ENCODE measurements around the gene ANKRD63. TPM values are rescaled to one million over a fixed set of nuclear protein-coding genes. Genes with fewer than 3 reads are reported as not detected.

The ANKRD63 gene
- total and polyA plus RNA-seq, 9 of the 15 experiments (the other 6 are each of a cell fraction or from before 2014, with no cell fraction given), result 1.3 to 2.0 (median 1.8) TPM; not detected in 6

DNA sequence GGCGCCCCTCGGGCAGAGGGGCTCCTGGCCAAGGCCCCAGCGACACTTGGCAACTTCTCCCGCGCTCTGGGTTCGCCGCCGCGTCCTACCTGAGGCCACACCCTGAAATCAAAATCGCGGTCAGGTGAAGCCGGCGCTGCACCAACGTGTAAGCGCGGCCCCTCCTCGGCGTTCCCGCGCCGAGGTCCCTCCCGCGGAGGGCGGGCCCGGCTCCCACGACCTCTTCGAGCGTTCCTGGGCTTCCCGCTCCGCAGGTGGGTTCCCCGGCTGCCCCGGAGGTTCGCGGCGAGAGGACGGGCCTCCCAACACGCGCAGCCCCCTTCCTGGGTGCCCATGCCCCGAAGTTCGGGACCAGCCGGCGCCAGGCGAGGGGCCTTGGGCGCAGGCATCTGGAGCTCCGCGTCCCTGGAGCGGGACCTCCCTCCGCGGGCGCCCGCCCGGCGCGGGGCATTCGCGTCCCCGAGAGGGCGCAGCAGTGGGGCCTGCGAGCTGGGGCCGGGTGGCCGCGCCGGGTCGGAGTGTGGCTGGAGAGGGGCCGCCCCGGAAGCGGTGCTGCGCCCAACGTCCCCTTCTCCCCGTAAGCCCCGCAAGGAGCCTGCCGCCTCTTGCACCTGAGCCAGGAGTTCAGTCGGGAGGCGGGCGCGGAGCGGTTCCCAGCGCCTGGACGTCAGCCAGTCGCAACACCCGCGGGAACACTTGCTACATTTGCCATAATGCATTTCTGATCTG is 30.3 kb downstream of the ANKRD63 start:
- intact Hi-C loops (cut with micrococcal nuclease), result no loop called here
- CTCF ChIA-PET (ENCODE audit: low intra/inter-chr PET ratio), result interaction anchor here (0.6 kb wide), 1 partner anchor 641 kb away, joined by 4 read pairs; no protein-coding TSS in a partner anchor
- POLR2A ChIA-PET, result no interaction called here
- ATAC-seq, result no peak
- Histone ChIP-seq H3K27me3 (ENCODE audit: control insufficient read depth in 2 of 2, insufficient read depth in 2 of 2, low read length in 2 of 2) (peaks cover 2 to 28% of the 10 kb centered on the region in 2 experiments; a peak in 3 of 5 replicates), H3K9ac (ENCODE audit: insufficient read depth in 1 of 2, low read depth in 2 of 2, low read length in 2 of 2) (no peak overlapping the region), H3K36me3 (ENCODE audit: control insufficient read depth, insufficient read depth, low read length) (no peaks in the 10 kb centered on the region), H2AFZ (ENCODE audit: low read depth, low read length) (no peak overlapping the region), H4K20me1 (replicated peaks; ENCODE audit: control insufficient read depth, insufficient read depth, low read length) (no peaks in the 10 kb centered on the region), H3K27ac (ENCODE audit: extremely low read depth, low read depth, low read length) (no peak overlapping the region), H3K4me1 (replicated peaks in 1 of 2; ENCODE audit: control insufficient read depth in 2 of 2, insufficient read depth in 2 of 2, low read length in 2 of 2) (peaks cover 4 to 26% of the 10 kb centered on the region in 2 experiments; a peak in 3 of 5 replicates), H3K79me2 (ENCODE audit: control insufficient read depth, insufficient read depth, low read length) (no peaks in the 10 kb centered on the region), H3K4me2 (ENCODE audit: insufficient read depth, low read length) (no peak overlapping the region), H3K9me1 (ENCODE audit: control insufficient read depth, insufficient read depth, low read length) (no peaks in the 10 kb centered on the region), H3K9me3 (replicated peaks; ENCODE audit: control insufficient read depth, insufficient read depth, low read depth, low read length) (no peaks in the 10 kb centered on the region), H3K4me3 (no peak overlapping the region)
- FAIRE-seq, result no peak
- TF ChIP-seq PML (IDR thresholded peaks at IDR 0.05; ENCODE audit: low read length) (no peak), SMAD2 (IDR thresholded peaks at IDR 0.05; ENCODE audit: low read depth, low read length) (no peak), TEAD4 (IDR thresholded peaks at IDR 0.05; ENCODE audit: low read length) (no peak), TEAD4 (CRISPR knock-in tag; IDR thresholded peaks at IDR 0.05; ENCODE audit: borderline replicate concordance) (no peak), POLR2H (tag; IDR thresholded peaks at IDR 0.05; ENCODE audit: low read depth) (no peak), STAG1 (CRISPR knock-in tag; IDR thresholded peaks at IDR 0.05; ENCODE audit: borderline replicate concordance) (no peak), DNMT1 (IDR thresholded peaks at IDR 0.05) (no peak), HNRNPK (IDR thresholded peaks at IDR 0.05; ENCODE audit: low read depth, low read length, poor library complexity, severe bottlenecking) (no peak), JUND (IDR thresholded peaks at IDR 0.05; ENCODE audit: borderline replicate concordance, low read depth, low read length) (no peak), JUND (tag; IDR thresholded peaks at IDR 0.05; ENCODE audit: borderline replicate concordance, low read depth, low read length) (no peak), EP300 (IDR thresholded peaks at IDR 0.05; ENCODE audit: low read length) (no peak), ELF1 (tag; IDR thresholded peaks at IDR 0.05) (no peak), ZNF583 (CRISPR knock-in tag; IDR thresholded peaks at IDR 0.05) (no peak), ZNF551 (CRISPR knock-in tag; IDR thresholded peaks at IDR 0.05) (no peak), FOXK2 (conservative IDR thresholded peaks at IDR 0.05 in 1 of 2, IDR thresholded peaks at IDR 0.05 in 1 of 2; ENCODE audit: low read depth in 2 of 2) (no peak)
- TF ChIP-seq, protein P1, sequence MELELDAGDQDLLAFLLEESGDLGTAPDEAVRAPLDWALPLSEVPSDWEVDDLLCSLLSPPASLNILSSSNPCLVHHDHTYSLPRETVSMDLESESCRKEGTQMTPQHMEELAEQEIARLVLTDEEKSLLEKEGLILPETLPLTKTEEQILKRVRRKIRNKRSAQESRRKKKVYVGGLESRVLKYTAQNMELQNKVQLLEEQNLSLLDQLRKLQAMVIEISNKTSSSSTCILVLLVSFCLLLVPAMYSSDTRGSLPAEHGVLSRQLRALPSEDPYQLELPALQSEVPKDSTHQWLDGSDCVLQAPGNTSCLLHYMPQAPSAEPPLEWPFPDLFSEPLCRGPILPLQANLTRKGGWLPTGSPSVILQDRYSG (tag; conservative IDR thresholded peaks at IDR 0.05; ENCODE audit: low read depth), result no peak
- TF ChIP-seq, protein P2, sequence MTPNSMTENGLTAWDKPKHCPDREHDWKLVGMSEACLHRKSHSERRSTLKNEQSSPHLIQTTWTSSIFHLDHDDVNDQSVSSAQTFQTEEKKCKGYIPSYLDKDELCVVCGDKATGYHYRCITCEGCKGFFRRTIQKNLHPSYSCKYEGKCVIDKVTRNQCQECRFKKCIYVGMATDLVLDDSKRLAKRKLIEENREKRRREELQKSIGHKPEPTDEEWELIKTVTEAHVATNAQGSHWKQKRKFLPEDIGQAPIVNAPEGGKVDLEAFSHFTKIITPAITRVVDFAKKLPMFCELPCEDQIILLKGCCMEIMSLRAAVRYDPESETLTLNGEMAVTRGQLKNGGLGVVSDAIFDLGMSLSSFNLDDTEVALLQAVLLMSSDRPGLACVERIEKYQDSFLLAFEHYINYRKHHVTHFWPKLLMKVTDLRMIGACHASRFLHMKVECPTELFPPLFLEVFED (CRISPR knock-in tag; conservative IDR thresholded peaks at IDR 0.05), result no peak
- no TSS peak for BruUV-seq (replicated peaks)
- in situ Hi-C loops (cut with MboI), result no loop called here
- 79% methylated on average over 36 of the region's 82 CpGs for WGBS (ENCODE audit: insufficient coverage, low coverage, missing lambda C conversion rate)
- no peak for DNase-seq (ENCODE audit: extremely low read depth in 1 of 4, low spot score in 3 of 4)

All from K562 (cell line).